ENCODE results near the gene MAP3K15. TPM values are rescaled to one million over a fixed set of nuclear protein-coding genes. Genes with fewer than 3 reads are reported as not detected.

The MAP3K15 gene
- total RNA-seq, 1 experiment from 2014 or later, result 3.4 TPM

DNA sequence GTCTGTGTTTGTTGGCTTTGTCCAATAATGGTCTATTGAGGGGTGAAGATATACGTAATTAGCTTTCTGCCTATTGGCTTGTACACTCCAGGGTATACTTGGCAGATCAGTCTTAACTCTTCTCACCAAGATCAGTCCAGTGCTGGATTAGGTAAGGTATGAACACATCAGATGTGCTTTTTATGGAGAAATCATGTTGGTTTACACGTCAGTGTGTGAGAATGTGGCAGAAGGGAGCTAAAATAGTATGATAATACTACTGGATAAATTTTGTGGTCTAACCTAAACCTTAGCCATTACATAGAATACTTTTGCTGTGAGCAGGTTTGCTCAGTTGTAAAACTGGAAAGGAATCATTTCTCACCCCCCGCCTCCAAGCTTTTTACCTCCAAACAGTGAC lies 167.4 kb downstream of the MAP3K15 start:
- Histone ChIP-seq H2AFZ (ENCODE audit: low read length) (no peak overlapping the region), H3K9me3 (ENCODE audit: low read length) (no peaks in the 10 kb centered on the region), H3K9ac (ENCODE audit: low read length) (no peak overlapping the region), H3K36me3 (ENCODE audit: low read depth, low read length) (peaks cover 31% of the 10 kb centered on the region; the same call in 1 of the 2 replicates), H4K20me1 (ENCODE audit: low read length) (peaks cover 21% of the 10 kb centered on the region; the same call in 1 of the 2 replicates), H3K27ac (ENCODE audit: low read length) (no peak overlapping the region), H3F3A (ENCODE audit: low read length, unreplicated experiment) (no peaks in the 10 kb centered on the region), H3K4me1 (ENCODE audit: insufficient read depth, low read length) (peaks cover 12% of the 10 kb centered on the region; the same call in 1 of the 2 replicates), H3K79me2 (ENCODE audit: low read length) (peaks cover 48% of the 10 kb centered on the region), H3K4me3 (ENCODE audit: low read length) (no peak overlapping the region), H3K27me3 (ENCODE audit: low read length) (no peaks in the 10 kb centered on the region), H3K9me2 (replicated peaks; ENCODE audit: low read length) (no peaks in the 10 kb centered on the region), H3K4me2 (ENCODE audit: low read length) (no peak overlapping the region)
- TF ChIP-seq EZH2 (IDR thresholded peaks at IDR 0.05; ENCODE audit: low read length, unreplicated experiment) (no peak), CTCF (conservative IDR thresholded peaks at IDR 0.05; ENCODE audit: low read depth, low read length) (no peak), EZH2phosphoT487 (IDR thresholded peaks at IDR 0.05; ENCODE audit: borderline replicate concordance, low read length) (no peak)
- no peak for ATAC-seq
- DNase-seq, result no peak
- ChIA-PET POLR2A (ENCODE audit: unreplicated experiment) (no interaction called here), CTCF (no interaction called here)
- intact Hi-C loops (cut with micrococcal nuclease), result no loop called here
- no TSS peak for BruUV-seq (replicated peaks)

DNA sequence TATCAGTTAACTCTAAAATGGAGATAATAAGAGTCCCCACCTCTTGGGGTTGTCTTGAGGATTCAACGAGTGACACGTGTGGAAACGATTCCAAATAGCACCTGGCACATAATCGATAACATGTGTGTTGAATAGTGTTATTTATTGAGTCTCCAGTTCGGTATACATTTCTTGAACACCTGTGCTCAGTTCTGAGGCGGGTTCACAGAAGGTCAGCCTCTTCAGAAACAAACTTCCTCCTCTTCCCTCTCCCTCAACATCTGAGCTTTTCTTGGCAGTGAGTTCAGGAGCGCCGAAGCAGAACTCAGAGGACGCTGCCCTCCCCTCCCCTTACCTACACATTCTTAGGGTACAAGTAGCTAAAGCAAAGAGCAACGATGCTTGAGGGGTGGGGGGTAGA lies 170.6 kb downstream of the MAP3K15 start:
- ChIA-PET CTCF (no interaction called here), POLR2A (ENCODE audit: unreplicated experiment) (interaction anchor here (0.6 kb wide), 1 partner anchor 1467 kb away, joined by 3 read pairs; no protein-coding TSS in a partner anchor)
- intact Hi-C loops (cut with micrococcal nuclease), result no loop called here
- Histone ChIP-seq H4K20me1 (ENCODE audit: low read length) (peaks cover 19% of the 10 kb centered on the region; the same call in 1 of the 2 replicates), H3K4me1 (ENCODE audit: insufficient read depth, low read length) (peaks cover 12% of the 10 kb centered on the region; the same call in 1 of the 2 replicates), H3K9ac (ENCODE audit: low read length) (peak overlapping the region; percentile 92), H3K36me3 (ENCODE audit: low read depth, low read length) (peaks cover 7% of the 10 kb centered on the region; the same call in 1 of the 2 replicates), H3K79me2 (ENCODE audit: low read length) (peaks cover 48% of the 10 kb centered on the region), H3K4me2 (ENCODE audit: low read length) (peak overlapping the region; percentile 98), H3K27me3 (ENCODE audit: low read length) (no peaks in the 10 kb centered on the region), H3F3A (ENCODE audit: low read length, unreplicated experiment) (no peaks in the 10 kb centered on the region), H3K27ac (ENCODE audit: low read length) (no peak overlapping the region), H3K9me2 (replicated peaks; ENCODE audit: low read length) (no peaks in the 10 kb centered on the region), H3K9me3 (ENCODE audit: low read length) (no peaks in the 10 kb centered on the region), H3K4me3 (ENCODE audit: low read length) (peak overlapping the region; percentile 80), H2AFZ (ENCODE audit: low read length) (no peak overlapping the region)
- no peak for ATAC-seq
- TF ChIP-seq CTCF (conservative IDR thresholded peaks at IDR 0.05; ENCODE audit: low read depth, low read length) (no peak), EZH2 (IDR thresholded peaks at IDR 0.05; ENCODE audit: low read length, unreplicated experiment) (no peak), EZH2phosphoT487 (IDR thresholded peaks at IDR 0.05; ENCODE audit: borderline replicate concordance, low read length) (no peak)
- no peak for DNase-seq
- BruUV-seq (replicated peaks), result TSS peak; percentile 52
